GM12878 (cell line): Measurements from ENCODE around the gene DNA2. TPM values are rescaled to one million over a fixed set of nuclear protein-coding genes. Genes with fewer than 3 reads are reported as not detected.

ENCODE experiments used
- ATAC-seq: fragments of 200-7000 bp; cut with Tn5 transposase; 3 replicates; pipeline ENCODE4 v1.9.1; 2020; ENCODE audit warnings: mild to moderate bottlenecking, moderate library complexity
- BruUV-seq: library from RNA; stranded (reverse); fragments of 400-500 nt; replicated peaks from 2 replicates; lab custom pipeline; 2021; lab: Mats Ljungman, UMichigan
- CTCF ChIA-PET: fragments of 300-600 bp; sonication (Branson Sonifier 250); formaldehyde crosslinking; extraction: SDS; loops from one replicate; lab custom pipeline; 2021; ENCODE audit warnings: inconsistent platforms; lab: Yijun Ruan, JAX
- POLR2A ChIA-PET: fragments of 350-600 bp; formaldehyde crosslinking; extraction: SDS; loops from one replicate; lab custom pipeline; 2021; ENCODE audit warnings: inconsistent platforms; lab: Charles Lee
- RAD21 ChIA-PET: fragments of 300-600 bp; sonication (Branson Sonifier 250); formaldehyde crosslinking; loops from one replicate; lab custom pipeline; 2023; ENCODE audit warnings: antibody characterized with exemption; ENCODE audit not compliant: unreplicated experiment; lab: Charles Lee
- SMC1A ChIA-PET: fragments of 300-600 bp; sonication (Branson Sonifier 250); formaldehyde crosslinking; loops from one replicate; lab custom pipeline; 2023; ENCODE audit not compliant: unreplicated experiment, uncharacterized antibody; lab: Charles Lee
- DNase-seq: peaks from one replicate; pipeline ENCODE4 v3.0.0-alpha.2; 2011; ENCODE audit warnings: low read depth, low spot score
- FAIRE-seq: peaks from 3 replicates; lab custom pipeline; 2011; peaks lifted over from hg19 to GRCh38; lab: Jason Lieb, UNC
- H2AFZ ChIP-seq: 2 replicates; pipeline ENCODE4 v1.6.0; 2011; ENCODE audit warnings: low read depth, low read length, control low read depth; ENCODE audit not compliant: control insufficient read depth
- H3K27ac ChIP-seq: 2 replicates; pipeline ENCODE4 v1.5.1; 2011; ENCODE audit warnings: control low read depth; ENCODE audit not compliant: control insufficient read depth, insufficient read depth
- H3K27me3 ChIP-seq, 2 experiments: replicated peaks in 1 of 2; 2 replicates each; pipeline versions ENCODE4 v1.6.0 to v1.6.1; 2011; ENCODE audit warnings: low read length in 1 of 2; ENCODE audit not compliant: control insufficient read depth in 2 of 2, insufficient read depth in 2 of 2
- H3K36me3 ChIP-seq, 2 experiments: 2 replicates each; pipeline ENCODE4 v1.5.1; 2011; ENCODE audit warnings: low read length in 1 of 2; ENCODE audit not compliant: control insufficient read depth in 2 of 2, insufficient read depth in 2 of 2
- H3K4me1 ChIP-seq: 2 replicates; pipeline ENCODE4 v1.6.1; 2011; ENCODE audit warnings: mild to moderate bottlenecking, low read length, moderate library complexity, mixed read lengths; ENCODE audit not compliant: control insufficient read depth, insufficient read depth
- H3K4me2 ChIP-seq: 2 replicates; pipeline ENCODE4 v1.6.0; 2011; ENCODE audit warnings: control low read depth; ENCODE audit not compliant: control insufficient read depth, insufficient read depth
- H3K4me3 ChIP-seq: fragments of 200-600 bp; sonication (generic); 2 replicates; pipeline ENCODE4 v1.5.1; 2016
- H3K79me2 ChIP-seq: 2 replicates; pipeline ENCODE4 v1.6.0; 2011; ENCODE audit warnings: low read length; ENCODE audit not compliant: control insufficient read depth, insufficient read depth
- H3K9ac ChIP-seq: 2 replicates; pipeline ENCODE4 v1.8.0; 2011; ENCODE audit warnings: low read length, control low read depth, mixed read lengths; ENCODE audit not compliant: control insufficient read depth, insufficient read depth
- H3K9me3 ChIP-seq: replicated peaks from 3 replicates; pipeline ENCODE4 v1.5.1; 2011; ENCODE audit warnings: mild to moderate bottlenecking, low read length; ENCODE audit not compliant: control insufficient read depth, insufficient read depth
- H4K20me1 ChIP-seq: 2 replicates; pipeline ENCODE4 v1.6.0; 2011; ENCODE audit not compliant: control insufficient read depth, insufficient read depth
- ASH2L ChIP-seq: fragments of 300-600, 200-600 bp; sonication (generic); IDR thresholded peaks from 2 replicates; pipeline ENCODE4 v1.6.1; 2017; ENCODE audit warnings: low read depth, mild to moderate bottlenecking, borderline replicate concordance
- BCLAF1 ChIP-seq: fragments of 450-650 bp; IDR thresholded peaks from 2 replicates; pipeline ENCODE4 v1.6.1; 2017; ENCODE audit warnings: antibody characterized with exemption, mild to moderate bottlenecking, moderate library complexity
- CBFB ChIP-seq: IDR thresholded peaks from 2 replicates; pipeline ENCODE4 v1.6.1; 2016; ENCODE audit warnings: antibody characterized with exemption, low read depth
- CREM ChIP-seq: IDR thresholded peaks from 2 replicates; pipeline ENCODE4 v1.6.1; 2014; ENCODE audit warnings: antibody characterized with exemption, low read depth
- IRF5 ChIP-seq: fragments of 450-650 bp; IDR thresholded peaks from 2 replicates; pipeline ENCODE4 v1.6.1; 2017; ENCODE audit warnings: borderline replicate concordance
- LARP7 ChIP-seq: fragments of 450-650 bp; IDR thresholded peaks from 2 replicates; pipeline ENCODE4 v1.6.1; 2017; ENCODE audit warnings: mild to moderate bottlenecking
- PKNOX1 ChIP-seq: fragments of 450-650 bp; IDR thresholded peaks from 2 replicates; pipeline ENCODE4 v1.6.1; 2016; ENCODE audit warnings: mild to moderate bottlenecking
- RELA ChIP-seq: fragments of 450-650 bp; IDR thresholded peaks from 2 replicates; pipeline ENCODE4 v1.8.0; 2014; ENCODE audit warnings: borderline replicate concordance; ENCODE audit not compliant: partially characterized antibody
- SMARCA5 ChIP-seq: fragments of 450-650 bp; IDR thresholded peaks from 2 replicates; pipeline ENCODE4 v1.6.1; 2017; ENCODE audit warnings: mild to moderate bottlenecking
- TCF12 ChIP-seq: IDR thresholded peaks from 2 replicates; pipeline ENCODE4 v1.6.1; 2011; ENCODE audit warnings: low read depth, mild to moderate bottlenecking, low read length
- USF1 ChIP-seq: IDR thresholded peaks from 2 replicates; pipeline ENCODE4 v1.6.1; 2011; ENCODE audit warnings: borderline replicate concordance, low read depth, mild to moderate bottlenecking, moderate library complexity, mixed read lengths, low read length; ENCODE audit not compliant: insufficient read depth; ENCODE audit errors: extremely low read length
- WGBS: methylation state at CpG from one replicate; pipeline ENCODE4 v1.1.6; 2016; ENCODE audit warnings: low lambda C conversion rate; ENCODE audit not compliant: insufficient replicate concordance, insufficient coverage; ENCODE audit errors: missing lambda C conversion rate; 5-methylcytosine and 5-hydroxymethylcytosine counted together
- in situ Hi-C: fragments of 300-500 bp; cut with MboI; formaldehyde crosslinking; loops from 9 replicates; pipeline ENCODE4 v1.14.3; 2018; ENCODE audit warnings: mixed read lengths
- intact Hi-C: fragments of 100-400 bp; cut with micrococcal nuclease; formaldehyde crosslinking; loops from one replicate; pipeline ENCODE4 v1.14.2; 2022; ENCODE audit not compliant: unreplicated experiment
- polyA plus RNA-seq, 11 experiments: library from polyadenylated mRNA; depleted of rRNA in 4 of 11; unstranded in 6 of 11; stranded (reverse) in 5 of 11; fragments of >200 nt; fragmentation: Nextera tagmentation in 4 of 11; fragmentation: Illumina TruSeq in 1 of 11; extraction: Ambion mirVana in 4 of 11; extraction: Trizol in 1 of 11; gene quantifications; 1 replicate in 1 of 11; 2 replicates in 10 of 11; pipeline versions ENCODE4 v1.2.1 to v1.2.3, GENCODE V29; 2011 to 2016; ENCODE audit warnings: inconsistent platforms in 2 of 11, missing spikeins in 2 of 11, low read depth in 1 of 11
- total RNA-seq, 4 experiments: library from RNA; depleted of rRNA in 3 of 4; stranded (reverse); fragments of >200 nt in 3 of 4; fragmentation: Illumina TruSeq in 1 of 4; extraction: Trizol in 1 of 4; gene quantifications; 2 replicates each; pipeline versions ENCODE4 v1.2.1 to v1.2.3, GENCODE V29; 2013 to 2021

DNA2 gene
- total and polyA plus RNA-seq, 10 of the 15 experiments (the other 5 are each of a cell fraction or from before 2014, with no cell fraction given): 17.7 to 41.8 (median 28.4) TPM

- no peaks in the 10 kb centered on the region for H3K79me2 ChIP-seq
- intact Hi-C loops (no loop called here), in situ Hi-C loops (no loop called here)
- FAIRE-seq: no peak
- no peaks in the 10 kb centered on the region for H3K36me3 ChIP-seq
- no peak overlapping the region for H3K9ac ChIP-seq
- no peaks in the 10 kb centered on the region for H4K20me1 ChIP-seq
- ChIA-PET CTCF (interaction anchor here (0.6 kb wide), 1 partner anchor 111 kb away, joined by 3 read pairs; no protein-coding TSS in a partner anchor), RAD21 (no interaction called here), POLR2A (no interaction called here), SMC1A (interaction anchor here (0.7 kb wide), 1 partner anchor 326 kb away, joined by 4 read pairs; no protein-coding TSS in a partner anchor)
- no peak for ATAC-seq
- no peak overlapping the region for H3K4me2 ChIP-seq
- no peak for DNase-seq
- TF ChIP-seq ASH2L (no peak), LARP7 (no peak), TCF12 (no peak), SMARCA5 (no peak), IRF5 (no peak), BCLAF1 (no peak), RELA (no peak), PKNOX1 (no peak), CREM (no peak), USF1 (no peak), CBFB (no peak)
- BruUV-seq: no TSS peak
- H2AFZ ChIP-seq: no peak overlapping the region
- no peak overlapping the region for H3K27ac ChIP-seq
- 83% methylated on average over 2 of the region's 2 CpGs for WGBS
- no peak overlapping the region for H3K4me3 ChIP-seq
- no peaks in the 10 kb centered on the region for H3K9me3 ChIP-seq
- H3K4me1 ChIP-seq: no peaks in the 10 kb centered on the region
- H3K27me3 ChIP-seq: no peaks in the 10 kb centered on the region
These were observed 24.3 kb upstream of the DNA2 start for GRCh38 chr10:68496072-68496471.
